Measurements from ENCODE around the gene MASP1. TPM values are rescaled to one million over a fixed set of nuclear protein-coding genes. Genes with fewer than 3 reads are reported as not detected.
"Not testable (repeated sequence)": the region's sequence is repeated elsewhere in the genome, so short reads cannot be mapped to it uniquely, and the experiment has no call there.

MASP1 gene
- total RNA-seq, 1 donor from 2014 or later, result not detected

DNA sequence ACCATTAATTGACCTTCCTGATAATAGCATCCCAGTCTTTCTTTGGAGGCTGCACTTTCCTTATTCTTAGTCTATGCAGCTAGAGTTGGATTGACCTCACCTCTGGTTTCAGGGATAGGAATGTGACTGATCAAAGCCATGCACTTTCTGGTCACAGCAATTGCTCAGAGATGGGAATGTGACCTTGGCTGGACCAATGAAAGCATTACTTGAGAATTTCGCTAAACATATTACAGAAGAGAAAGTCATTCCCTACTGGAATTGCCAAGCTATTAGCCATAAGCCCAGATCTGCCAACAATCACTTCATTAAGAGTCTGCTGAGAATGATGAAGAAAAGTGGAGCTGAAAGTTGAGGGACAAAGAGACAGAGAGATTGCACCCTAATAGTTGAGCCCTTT lies 61.5 kb downstream of the MASP1 start:
- intact Hi-C loops (cut with micrococcal nuclease), result no loop called here

DNA sequence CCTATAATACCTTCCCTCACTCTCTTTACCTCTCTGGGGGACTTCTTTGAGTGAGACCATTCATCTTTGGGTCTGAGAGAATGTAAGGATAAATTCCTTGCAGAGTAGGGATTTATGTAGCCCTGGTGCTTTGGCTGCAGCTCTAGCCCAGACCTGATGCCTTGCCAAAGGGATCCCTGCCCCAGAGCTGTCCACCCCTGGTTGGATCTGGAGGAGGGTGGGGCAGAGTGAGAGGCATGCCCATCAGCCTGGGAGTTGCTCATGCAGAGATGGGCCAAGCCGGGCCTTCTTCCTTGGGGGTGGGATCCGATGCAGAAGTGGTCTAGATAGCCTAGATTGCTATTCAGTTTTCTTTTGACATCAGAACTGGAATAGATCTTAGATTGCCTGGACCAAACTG lies 62.8 kb downstream of the MASP1 start:
- intact Hi-C loops (cut with micrococcal nuclease), result no loop called here

DNA sequence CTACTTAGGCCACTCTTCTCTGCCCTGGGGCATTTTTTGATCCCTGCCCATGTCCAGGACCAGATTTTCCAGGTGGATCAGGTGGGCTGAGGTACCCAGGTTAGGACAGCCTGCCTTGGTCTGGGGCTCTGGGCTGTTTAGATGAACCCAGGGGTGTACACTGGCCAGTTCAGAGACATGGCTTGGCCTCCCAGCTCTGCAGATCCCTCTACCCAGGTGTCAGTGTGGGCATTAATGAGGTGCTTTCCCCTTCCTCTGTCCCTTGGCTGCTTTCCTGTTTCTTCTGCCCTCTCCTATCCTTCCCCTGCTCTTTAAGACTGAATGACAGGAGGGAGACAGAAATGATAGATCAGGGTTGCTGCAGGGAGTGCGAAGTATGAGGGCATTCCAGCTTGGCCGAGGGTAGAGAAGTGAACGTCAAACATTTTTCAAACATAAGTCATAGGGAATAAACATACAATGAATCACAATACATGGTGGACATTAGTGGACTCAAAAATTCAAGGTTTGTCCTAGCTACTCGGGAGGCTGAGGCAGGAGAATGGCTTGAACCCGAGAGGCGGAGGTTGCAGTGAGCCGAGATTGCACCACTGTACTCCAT lies 63.8 kb downstream of the MASP1 start:
- intact Hi-C loops (cut with micrococcal nuclease), result no loop called here

DNA sequence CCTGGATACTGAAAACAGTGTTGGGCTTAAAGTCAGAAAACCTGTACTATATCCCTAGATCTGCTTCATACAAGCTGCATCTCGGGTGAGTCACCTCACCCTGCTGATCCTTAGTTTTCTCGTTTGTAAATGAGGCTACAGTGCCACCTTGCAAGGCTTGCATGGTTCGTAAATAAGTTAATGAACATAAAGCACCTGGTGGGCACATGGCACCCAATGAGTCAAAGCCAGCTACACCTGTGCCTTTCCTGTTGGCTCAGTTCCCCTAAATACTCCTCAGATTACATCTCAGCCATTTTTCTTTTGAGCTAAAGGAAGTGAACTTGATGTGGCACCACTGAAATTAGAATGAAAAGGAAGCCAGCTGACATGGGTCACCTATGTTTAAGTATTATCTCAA lies 67.7 kb downstream of the MASP1 start:
- intact Hi-C loops (cut with micrococcal nuclease), result no loop called here

DNA sequence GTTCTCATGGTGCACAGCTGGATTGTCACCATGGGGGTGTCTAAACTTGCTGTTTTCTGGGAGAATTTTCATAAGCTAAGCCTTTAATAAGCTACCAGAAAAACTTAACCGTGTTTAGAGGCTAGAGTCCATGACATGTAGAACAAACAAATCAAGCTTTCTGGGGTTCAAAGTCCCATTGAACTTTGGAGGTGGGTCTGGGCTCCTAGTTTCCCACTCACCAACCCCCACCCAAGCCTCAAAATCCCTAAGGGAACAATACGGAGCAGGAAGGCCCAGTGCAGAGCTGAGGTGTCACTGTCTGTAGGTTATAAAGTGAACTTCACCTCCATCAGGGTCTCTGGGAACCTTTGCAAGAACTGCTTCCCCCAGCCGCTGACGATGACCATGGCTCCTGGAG lies 68.7 kb downstream of the MASP1 start:
- intact Hi-C loops (cut with micrococcal nuclease), result no loop called here

DNA sequence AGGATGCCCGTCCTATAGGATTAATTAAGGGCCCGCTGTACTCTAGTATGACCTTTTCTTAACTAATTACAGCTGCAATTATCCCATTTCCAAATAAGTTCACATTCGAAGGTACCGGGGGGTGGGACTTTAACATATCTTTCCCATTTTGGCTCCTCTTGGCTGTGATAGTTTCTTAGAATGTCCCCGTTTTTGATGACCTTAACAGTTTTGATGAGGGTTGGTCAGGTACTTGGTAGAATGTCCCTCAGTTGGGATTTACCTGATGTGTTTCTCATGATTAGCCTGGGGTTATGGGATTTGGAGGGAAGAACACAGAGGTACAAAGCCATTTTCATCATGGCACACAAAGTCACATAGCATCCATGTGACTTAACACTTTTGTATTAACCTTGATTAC lies 76.1 kb downstream of the MASP1 start:
- intact Hi-C loops (cut with micrococcal nuclease), result no loop called here

DNA sequence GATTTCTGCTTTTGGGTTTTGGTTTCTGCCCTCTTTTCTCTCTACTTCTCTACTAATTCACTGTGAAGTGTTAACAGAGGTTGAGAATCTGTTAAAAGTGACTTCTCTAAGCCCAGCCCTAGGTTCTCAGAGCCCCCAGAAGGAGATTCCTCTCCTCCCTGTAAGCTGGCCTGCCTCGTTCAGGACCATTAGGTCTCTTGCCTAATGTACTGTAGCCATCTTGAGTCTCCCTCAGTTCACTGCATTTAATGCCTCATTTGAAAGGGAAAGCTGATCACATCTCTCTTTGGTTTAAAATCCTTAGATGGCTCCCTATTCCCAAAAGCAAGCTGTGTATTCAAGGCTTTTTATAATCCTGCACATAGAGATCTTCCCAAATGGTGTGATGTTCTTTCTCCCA lies 77.9 kb downstream of the MASP1 start:
- intact Hi-C loops (cut with micrococcal nuclease), result no loop called here

DNA sequence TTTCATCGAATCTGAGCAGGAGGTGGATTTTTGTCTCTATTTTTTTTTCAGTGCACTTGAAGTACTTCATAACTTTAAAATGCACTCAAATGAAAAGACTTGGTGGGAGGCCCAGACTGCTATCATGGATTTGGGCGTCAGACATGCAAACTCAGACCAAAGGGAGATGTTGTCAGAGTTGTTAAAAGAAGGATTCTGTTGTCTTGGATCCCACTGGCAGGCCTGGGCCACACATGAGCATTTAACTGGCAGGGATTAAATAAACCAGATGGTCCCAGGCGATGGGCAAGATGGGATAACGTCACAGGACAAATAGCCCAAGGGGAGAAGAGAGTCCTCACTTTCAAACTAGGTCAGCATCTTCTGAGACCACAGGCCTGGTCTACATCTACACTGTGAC lies 78.8 kb downstream of the MASP1 start:
- intact Hi-C loops (cut with micrococcal nuclease), result no loop called here

DNA sequence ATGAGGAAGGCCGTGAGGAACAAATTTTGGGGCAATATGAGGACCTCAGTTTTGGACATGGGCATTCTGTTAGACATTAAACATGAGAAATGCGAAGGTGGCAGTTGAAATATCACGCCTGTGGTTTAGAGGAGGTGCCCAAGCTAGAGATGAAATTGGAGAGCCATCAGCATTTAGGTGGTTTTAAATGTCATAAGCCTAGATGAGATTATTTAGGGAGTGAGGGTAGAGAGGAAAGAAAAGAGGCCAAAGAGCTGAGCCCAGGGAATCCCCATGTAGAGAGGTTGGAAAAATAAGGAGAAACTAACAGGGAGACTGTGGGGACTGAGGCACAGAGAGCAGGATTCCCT lies 79.4 kb downstream of the MASP1 start:
- intact Hi-C loops (cut with micrococcal nuclease), result no loop called here

DNA sequence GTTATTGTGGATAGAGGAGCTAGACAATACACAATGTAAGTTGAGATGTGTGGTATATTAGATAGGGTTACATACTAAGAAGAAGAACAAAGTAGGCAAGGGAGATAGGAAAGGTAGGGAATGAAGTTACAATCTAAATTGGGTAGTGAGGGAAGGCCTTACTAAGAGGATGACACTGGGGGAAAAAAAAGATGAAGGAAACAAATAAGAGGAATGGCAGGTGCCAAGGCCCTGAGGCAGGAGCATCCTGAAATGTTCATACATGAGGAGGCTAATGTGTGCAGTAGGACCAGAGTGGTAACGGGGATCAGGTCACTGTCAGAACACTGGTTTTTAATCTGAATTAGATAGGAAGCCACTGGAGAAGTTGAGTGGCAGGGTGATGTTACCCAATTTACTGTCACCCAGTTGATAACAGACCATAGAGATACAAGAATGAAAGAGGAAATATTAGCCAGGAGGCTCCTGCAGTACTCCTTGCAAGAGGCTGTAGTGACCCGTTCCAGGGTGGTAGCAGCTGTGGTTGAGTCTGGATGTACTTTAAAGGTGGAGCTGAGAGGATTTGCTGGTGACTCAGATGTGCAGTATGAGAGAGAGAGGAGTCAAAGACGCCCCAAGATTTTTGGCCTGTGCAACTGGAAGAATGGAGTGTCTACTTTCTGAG lies 79.9 kb downstream of the MASP1 start:
- intact Hi-C loops (cut with micrococcal nuclease), result no loop called here

DNA sequence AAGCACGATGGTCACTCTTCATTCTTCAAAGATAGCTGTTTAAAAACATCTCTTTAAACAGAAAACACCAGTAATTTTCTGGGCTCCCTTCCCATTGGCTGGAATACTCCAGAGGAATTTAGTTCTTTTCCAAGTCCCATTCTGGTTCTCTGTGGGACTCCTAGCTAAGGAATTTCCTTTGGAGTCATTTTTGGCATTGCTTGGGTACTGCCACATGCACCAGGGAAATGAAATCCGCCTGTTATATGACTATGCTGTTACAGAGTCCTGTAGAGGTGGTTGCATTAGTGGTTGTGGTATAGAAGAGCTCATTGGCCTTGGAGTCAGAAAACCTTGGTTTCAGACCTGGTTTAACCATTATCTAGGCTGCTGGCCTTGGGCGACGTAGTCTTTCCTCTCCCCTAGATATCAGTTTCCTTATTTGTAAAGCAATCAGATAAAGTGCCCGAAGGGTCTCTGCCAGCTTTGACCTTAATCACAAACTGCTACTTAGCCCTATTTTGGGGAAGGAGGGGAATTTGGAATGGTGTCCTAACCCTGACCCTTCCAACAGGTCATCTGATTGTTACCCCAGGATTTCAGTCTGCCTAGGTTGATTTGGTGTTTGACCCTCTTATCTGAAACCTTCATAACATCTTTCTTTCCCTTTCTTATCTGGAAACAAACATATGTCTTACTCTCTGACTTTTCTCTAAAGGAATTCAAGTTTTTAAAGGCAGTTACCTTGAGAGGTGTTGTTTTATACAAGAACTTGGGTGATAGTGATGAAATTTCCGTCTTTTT lies 80.8 kb downstream of the MASP1 start:
- intact Hi-C loops (cut with micrococcal nuclease), result no loop called here

DNA sequence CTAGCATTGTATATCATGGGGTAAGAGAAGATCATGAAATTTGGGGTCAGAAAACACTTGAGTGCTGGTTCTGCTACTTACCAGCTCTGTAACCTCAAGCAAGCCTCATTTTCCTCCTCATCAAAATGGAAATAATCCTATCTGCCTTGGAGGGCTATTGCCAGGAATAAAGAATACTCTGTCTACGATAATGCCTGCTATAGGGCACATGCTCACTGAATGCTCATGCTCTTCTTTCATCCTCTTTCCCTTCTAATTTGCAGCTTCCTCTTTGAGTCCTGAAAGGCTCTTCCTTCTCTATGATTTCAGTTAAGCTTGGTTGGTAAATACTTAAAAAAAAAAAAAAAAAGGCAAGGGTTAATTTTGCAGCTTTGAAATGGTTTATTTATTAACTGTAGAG lies 81.4 kb downstream of the MASP1 start:
- intact Hi-C loops (cut with micrococcal nuclease), result no loop called here

DNA sequence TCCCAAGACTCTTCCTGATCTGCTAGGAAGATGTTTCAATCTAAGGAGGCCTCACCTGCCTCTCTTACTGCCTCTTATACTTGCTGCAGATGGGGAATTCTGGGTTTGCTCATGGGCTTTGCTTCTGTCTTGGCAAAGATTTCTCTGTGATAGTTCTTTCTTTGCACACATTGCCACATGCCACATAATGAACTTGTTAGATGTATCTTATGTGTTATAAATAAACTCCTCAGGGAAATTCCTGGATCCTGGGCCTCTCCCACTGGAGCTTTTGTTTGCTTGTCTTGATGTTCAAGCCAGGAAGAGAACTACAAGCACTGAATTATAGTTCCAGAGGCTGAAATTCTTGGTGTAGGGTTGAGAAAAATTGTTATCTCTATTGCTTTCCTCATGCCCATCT lies 82.0 kb downstream of the MASP1 start:
- intact Hi-C loops (cut with micrococcal nuclease), result no loop called here

DNA sequence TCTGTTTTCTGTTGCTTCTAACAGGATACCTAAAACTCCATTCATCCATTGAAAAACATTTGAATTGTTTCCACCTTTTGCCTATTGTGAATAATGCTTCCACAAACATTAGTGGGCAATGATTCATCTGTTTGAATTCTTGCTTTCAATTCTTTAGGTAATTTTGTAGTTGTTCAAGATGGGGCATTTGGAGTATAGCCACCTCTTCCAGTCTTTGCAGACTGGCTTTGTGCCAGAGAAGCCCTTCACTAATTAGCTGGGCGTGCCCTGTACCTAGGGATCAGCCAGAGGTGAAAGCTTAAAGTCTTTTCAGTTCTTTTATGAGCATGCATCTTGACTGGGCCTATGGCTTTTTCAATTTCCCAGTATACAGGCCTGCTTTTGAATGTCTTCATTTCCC lies 83.4 kb downstream of the MASP1 start:
- intact Hi-C loops (cut with micrococcal nuclease), result no loop called here

DNA sequence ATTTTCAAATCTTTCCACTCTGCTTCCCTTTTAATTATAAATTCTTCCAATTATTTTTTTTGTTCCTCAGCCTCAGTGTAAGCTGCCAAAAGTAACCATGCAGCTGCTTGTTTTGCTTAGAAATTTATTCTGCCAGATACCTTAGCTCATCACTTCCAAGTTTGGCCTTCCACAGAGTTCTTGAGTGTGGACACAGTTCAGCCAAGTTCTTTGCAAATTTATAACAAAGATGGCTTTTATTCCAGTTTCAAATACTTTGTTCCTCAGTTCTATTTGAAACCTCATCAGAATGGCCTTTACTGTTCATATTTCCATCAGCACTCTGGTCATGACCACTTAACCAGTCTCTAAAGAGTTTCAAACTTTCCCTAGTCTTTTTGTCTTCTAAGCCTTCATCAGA lies 83.9 kb downstream of the MASP1 start:
- intact Hi-C loops (cut with micrococcal nuclease), result no loop called here

DNA sequence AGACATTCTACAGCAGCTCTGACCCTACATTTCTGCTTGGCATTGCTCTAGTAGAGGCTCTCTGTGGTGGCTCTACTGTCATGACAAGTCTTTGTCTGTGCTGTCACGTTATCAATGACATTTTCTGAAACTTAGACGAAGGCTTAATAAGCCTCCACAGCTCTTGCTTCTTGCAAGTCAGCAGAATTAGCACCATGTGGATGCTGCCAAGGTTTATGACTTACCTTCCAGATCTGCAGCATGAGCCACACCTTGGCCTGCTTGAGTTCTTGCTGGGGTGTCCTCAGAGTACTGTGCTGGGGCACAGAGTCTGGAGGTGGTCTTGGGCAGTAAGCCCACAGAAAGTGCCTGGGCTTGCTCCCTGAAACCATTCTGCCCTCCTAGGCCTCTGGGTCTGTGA lies 84.5 kb downstream of the MASP1 start:
- intact Hi-C loops (cut with micrococcal nuclease), result no loop called here

DNA sequence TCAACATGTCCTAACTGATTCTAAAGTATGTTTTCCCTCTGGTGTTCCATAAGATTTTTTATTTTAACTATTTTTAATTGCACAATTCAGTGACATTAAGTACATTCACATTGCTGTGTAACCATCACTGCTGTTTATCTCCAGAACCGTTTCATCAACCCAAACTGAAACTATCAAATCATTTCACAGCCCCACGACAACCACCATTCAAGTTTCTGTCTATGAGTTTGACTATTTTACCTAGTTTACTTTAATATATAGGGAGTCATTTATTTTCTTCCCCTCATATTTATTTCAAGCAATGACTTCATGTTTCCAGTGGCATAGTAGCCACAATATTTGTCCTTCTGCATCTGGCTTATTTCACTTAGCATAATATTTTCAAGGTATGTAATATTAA lies 85.9 kb downstream of the MASP1 start:
- intact Hi-C loops (cut with micrococcal nuclease), result no loop called here

DNA sequence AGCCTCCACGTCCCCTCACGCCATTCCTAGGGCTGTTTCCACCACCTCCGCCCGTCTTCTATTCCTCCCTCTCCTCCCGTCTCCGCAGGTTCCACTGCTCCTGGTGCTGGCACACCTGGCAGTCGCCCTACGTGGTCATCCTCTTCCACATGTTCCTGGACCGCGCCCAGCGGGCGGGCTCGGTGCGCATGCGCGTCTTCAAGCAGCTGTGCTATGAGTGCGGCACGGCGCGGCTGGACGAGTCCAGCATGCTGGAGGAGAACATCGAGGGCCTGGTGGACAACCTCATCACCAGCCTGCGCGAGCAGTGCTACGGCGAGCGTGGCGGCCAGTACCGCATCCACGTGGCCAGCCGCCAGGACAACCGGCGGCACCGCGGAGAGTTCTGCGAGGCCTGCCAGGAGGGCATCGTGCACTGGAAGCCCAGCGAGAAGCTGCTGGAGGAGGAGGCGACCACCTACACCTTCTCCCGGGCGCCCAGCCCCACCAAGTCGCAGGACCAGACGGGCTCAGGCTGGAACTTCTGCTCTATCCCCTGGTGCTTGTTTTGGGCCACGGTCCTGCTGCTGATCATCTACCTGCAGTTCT lies 92.0 kb downstream of the MASP1 start:
- intact Hi-C loops (cut with micrococcal nuclease), result not testable (repeated sequence)

DNA sequence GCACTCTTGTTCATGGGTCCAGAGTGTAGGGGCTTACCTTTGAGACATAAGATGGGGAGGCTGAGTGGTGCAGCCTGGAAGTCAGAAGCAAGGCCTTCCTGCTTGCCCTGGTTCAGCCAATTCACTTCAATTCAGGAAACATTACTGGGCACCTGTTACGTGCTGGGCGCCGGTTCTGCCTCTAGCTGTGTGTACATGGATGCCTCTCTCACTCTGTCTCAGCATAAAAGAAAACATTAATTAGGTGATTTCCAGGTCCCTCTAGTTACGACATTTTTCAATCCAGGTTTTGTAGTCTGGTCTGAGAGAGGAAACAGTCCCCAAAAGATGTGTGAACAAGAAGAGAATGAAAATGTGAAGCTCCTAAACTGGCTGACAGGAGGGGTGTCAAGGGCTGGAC lies 93.0 kb downstream of the MASP1 start:
- intact Hi-C loops (cut with micrococcal nuclease), result no loop called here

DNA sequence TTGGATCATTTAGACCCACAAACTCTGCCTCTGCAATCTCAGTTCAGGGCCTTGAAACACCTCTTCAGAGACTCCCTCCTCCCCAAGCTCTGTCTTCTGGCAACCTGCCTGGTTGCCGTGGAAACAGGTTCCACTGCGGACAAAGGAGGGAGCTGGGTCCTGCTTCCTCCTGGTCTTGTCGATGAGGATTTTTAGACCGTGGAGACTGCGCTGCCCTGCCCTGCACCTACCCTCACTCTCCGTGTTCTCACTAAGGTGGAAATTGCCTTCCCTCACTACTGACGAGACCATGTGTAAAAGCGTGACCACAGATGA lies 94.2 kb downstream of the MASP1 start, which contains the start of gene RTP1:
Gene RTP1, plus strand, starts transcription at position 152 of the 315 bp plus-strand sequence. Its CDS starts 30 bp downstream, at position 182.
- intact Hi-C loops (cut with micrococcal nuclease), result no loop called here

DNA sequence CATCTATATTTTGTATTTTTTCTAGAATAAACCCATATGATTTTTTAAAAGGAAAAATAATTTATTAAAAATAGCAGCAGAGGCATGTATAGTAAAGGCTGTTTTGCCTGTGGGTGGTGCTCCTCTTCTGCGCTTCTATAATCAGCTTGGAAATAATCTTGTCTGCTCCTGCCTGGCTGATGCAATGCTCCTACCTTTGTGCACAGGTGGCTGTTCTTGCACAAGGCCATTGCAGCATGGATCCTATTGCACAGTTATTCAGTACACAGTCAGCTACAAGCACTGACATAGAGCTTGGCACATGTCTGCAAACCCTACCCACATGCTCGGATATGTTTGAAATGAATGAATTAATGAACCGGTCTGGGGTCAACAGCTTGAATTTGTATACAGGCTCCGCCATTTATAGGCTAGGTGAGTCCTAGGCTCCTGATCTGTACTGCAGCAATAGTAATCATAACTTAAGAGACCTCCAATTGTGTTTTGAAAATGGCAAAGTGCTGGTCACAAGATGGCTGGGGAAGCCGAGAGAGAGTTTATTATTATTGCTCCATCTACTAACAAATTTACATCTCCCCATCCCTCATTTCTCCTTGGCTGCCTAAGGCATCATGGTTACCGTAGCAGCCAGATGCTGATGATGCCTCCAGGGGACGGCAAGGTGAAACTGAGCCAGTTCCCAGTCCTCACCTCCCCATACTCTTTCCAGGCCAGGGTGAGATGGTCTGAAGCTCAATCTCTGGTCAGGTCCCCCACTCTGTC lies 94.8 kb downstream of the MASP1 start:
- intact Hi-C loops (cut with micrococcal nuclease), result no loop called here

DNA sequence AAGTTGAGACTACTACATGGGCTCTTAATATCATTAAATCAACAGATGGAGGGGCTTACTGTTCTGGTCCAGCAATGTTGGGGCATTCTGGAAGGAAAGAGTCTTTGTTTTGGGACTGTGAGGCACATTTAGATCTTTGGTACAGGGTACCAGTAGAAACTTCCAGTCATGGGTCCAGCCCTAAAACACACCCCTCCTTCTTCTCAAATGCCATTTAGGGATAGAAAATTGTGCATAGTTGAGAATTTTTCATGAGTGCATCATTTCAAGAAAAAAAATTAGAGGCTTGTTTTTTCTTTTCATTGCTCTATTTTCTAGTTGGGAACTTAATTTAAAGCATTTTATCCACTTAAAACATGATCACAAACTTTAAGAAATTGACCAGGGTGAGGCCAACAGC lies 98.4 kb downstream of the MASP1 start:
- intact Hi-C loops (cut with micrococcal nuclease), result no loop called here

All from T-helper 1 cell treated with Interleukin-12 subunit alpha and Interleukin-12 subunit beta and Interleukin-4 antibody, amounts not matched to agents 30 ng/mL and 1 ng/mL, for 36 hours (primary cell).